ENCODE data around the gene METTL16. TPM values are rescaled to one million over a fixed set of nuclear protein-coding genes. Genes with fewer than 3 reads are reported as not detected.

The METTL16 gene
- total and polyA plus RNA-seq, 4 donors = 4.1 to 8.9 (median 6.6) TPM

- Histone ChIP-seq H3K36me3 (ENCODE audit: control insufficient read depth in 4 of 4, insufficient read depth in 3 of 4, low read depth in 1 of 4, low read length in 3 of 4) (peaks cover 2 to 15% (median 5%) of the 10 kb centered on the region in 4 donors), H3K4me1 (ENCODE audit: control insufficient read depth in 4 of 4, insufficient read depth in 4 of 4, low read length in 3 of 4) (peaks cover 0 to 2% (median 0%) of the 10 kb centered on the region in 4 donors), H3K4me3 (ENCODE audit: low read depth in 1 of 3, low read length in 3 of 3) (no peak overlapping the region), H3K27me3 (ENCODE audit: control insufficient read depth in 4 of 4, insufficient read depth in 4 of 4, low read length in 3 of 4) (no peaks in the 10 kb centered on the region), H3K9me3 (ENCODE audit: control insufficient read depth in 4 of 4, low read length in 3 of 4) (no peaks in the 10 kb centered on the region), H3K9ac (ENCODE audit: low read depth in 1 of 2, low read length in 2 of 2) (no peak overlapping the region), H3K27ac (ENCODE audit: low read depth in 1 of 2, low read length in 2 of 2) (no peak overlapping the region)
- no peak for DNase-seq (ENCODE audit: low spot score)
- no peak for TF ChIP-seq FOXA2 (IDR thresholded peaks at IDR 0.05)
- TF ChIP-seq JUND (IDR thresholded peaks at IDR 0.05) = no peak
- TF ChIP-seq REST (IDR thresholded peaks at IDR 0.05) = no peak
- TF ChIP-seq RAD21 (IDR thresholded peaks at IDR 0.05) = no peak
- no peak for TF ChIP-seq FOXA1 (IDR thresholded peaks at IDR 0.05)
- no peak for TF ChIP-seq NR2F2 (IDR thresholded peaks at IDR 0.05)
- no peak for TF ChIP-seq ZBTB33 (IDR thresholded peaks at IDR 0.05)
- no peak for TF ChIP-seq SP1 (IDR thresholded peaks at IDR 0.05)
- TF ChIP-seq HNF4A (conservative IDR thresholded peaks at IDR 0.05) = no peak
- WGBS = 82% methylated on average over 20 of the region's 20 CpGs
These were observed 142.0 kb downstream of the METTL16 start for GRCh38 chr17:2369551-2370210.

- Histone ChIP-seq H3K4me3 (ENCODE audit: low read depth in 1 of 3, low read length in 3 of 3) (no peak overlapping the region), H3K9me3 (ENCODE audit: control insufficient read depth in 4 of 4, low read length in 3 of 4) (no peaks in the 10 kb centered on the region), H3K36me3 (ENCODE audit: control insufficient read depth in 4 of 4, insufficient read depth in 3 of 4, low read depth in 1 of 4, low read length in 3 of 4) (peaks cover 2 to 18% (median 4%) of the 10 kb centered on the region in 4 donors), H3K27me3 (ENCODE audit: control insufficient read depth in 4 of 4, insufficient read depth in 4 of 4, low read length in 3 of 4) (no peaks in the 10 kb centered on the region), H3K9ac (ENCODE audit: low read depth in 1 of 2, low read length in 2 of 2) (no peak overlapping the region), H3K4me1 (ENCODE audit: control insufficient read depth in 4 of 4, insufficient read depth in 4 of 4, low read length in 3 of 4) (peaks cover 0 to 2% (median 0%) of the 10 kb centered on the region in 4 donors), H3K27ac (ENCODE audit: low read depth in 1 of 2, low read length in 2 of 2) (no peak overlapping the region)
- DNase-seq (ENCODE audit: low spot score) = no peak
- 78% methylated on average over 5 of the region's 5 CpGs for WGBS
- TF ChIP-seq CTCF (IDR thresholded peaks at IDR 0.05; ENCODE audit: low read depth, low read length, missing input control) (no peak), RAD21 (IDR thresholded peaks at IDR 0.05) (no peak), TAF1 (conservative IDR thresholded peaks at IDR 0.05) (no peak), JUND (IDR thresholded peaks at IDR 0.05) (no peak), EGR1 (IDR thresholded peaks at IDR 0.05; ENCODE audit: low read depth in 2 of 2) (no peak), FOXA1 (IDR thresholded peaks at IDR 0.05) (no peak), REST (IDR thresholded peaks at IDR 0.05) (no peak), ATF3 (IDR thresholded peaks at IDR 0.05) (no peak), FOXA2 (IDR thresholded peaks at IDR 0.05) (no peak), ZBTB33 (IDR thresholded peaks at IDR 0.05) (no peak), NR2F2 (IDR thresholded peaks at IDR 0.05) (no peak), RXRA (IDR thresholded peaks at IDR 0.05) (no peak), HNF4G (IDR thresholded peaks at IDR 0.05) (no peak), GABPA (IDR thresholded peaks at IDR 0.05 in 1 of 2, conservative IDR thresholded peaks at IDR 0.05 in 1 of 2) (no peak), HNF4A (conservative IDR thresholded peaks at IDR 0.05) (no peak), YY1 (IDR thresholded peaks at IDR 0.05) (no peak), MAX (IDR thresholded peaks at IDR 0.05) (no peak)
These were observed 142.6 kb downstream of the METTL16 start for GRCh38 chr17:2369039-2369438.
